Esophagus squamous epithelium (tissue), 5 donors: ENCODE results near the gene SPRYD3. TPM values are rescaled to one million over a fixed set of nuclear protein-coding genes. Genes with fewer than 3 reads are reported as not detected.

Experiments
- DNase-seq: peaks from one replicate; lab custom pipeline; 2025; lab: John Stamatoyannopoulos, UW
- H3K27ac ChIP-seq, 4 donors: fragments of 200-600 bp; sonication (generic); one replicate each; pipeline ENCODE4 v1.5.1; 2016 to 2019; ENCODE audit warnings: mild to moderate bottlenecking in 1 of 4
- H3K27me3 ChIP-seq, 4 donors: fragments of 200-600 bp; sonication (generic); 1 replicate in 3 of 4; 2 replicates in 1 of 4; pipeline versions ENCODE4 v1.5.1 to v1.6.0; 2017 to 2021; ENCODE audit warnings: antibody characterized with exemption in 1 of 4
- H3K36me3 ChIP-seq, 3 donors: fragments of 200-600 bp; sonication (generic); one replicate each; pipeline ENCODE4 v1.5.1; 2016 to 2019
- H3K4me1 ChIP-seq, 3 donors: fragments of 200-600 bp; sonication (generic); one replicate each; pipeline ENCODE4 v1.5.1; 2017 to 2019
- H3K4me3 ChIP-seq, 4 donors: fragments of 200-600 bp; sonication (generic); 1 replicate in 3 of 4; 2 replicates in 1 of 4; pipeline ENCODE4 v1.5.1; 2016 to 2019; ENCODE audit warnings: mild to moderate bottlenecking in 2 of 4, moderate library complexity in 1 of 4
- H3K9me3 ChIP-seq, 3 donors: fragments of 200-600 bp; sonication (generic); one replicate each; pipeline ENCODE4 v1.5.1; 2016 to 2019
- POLR2A ChIP-seq, 4 donors: fragments of 450-650 bp; IDR thresholded peaks; one replicate each; pipeline ENCODE4 v1.6.1; 2017; ENCODE audit warnings: antibody characterized with exemption in 4 of 4, mild to moderate bottlenecking in 4 of 4, moderate library complexity in 3 of 4
- WGBS, 2 donors: methylation state at CpG; one replicate each; pipeline ENCODE4 v1.1.5; 2018; 5-methylcytosine and 5-hydroxymethylcytosine counted together
- intact Hi-C: fragments of 100-400 bp; cut with DNase I; formaldehyde crosslinking; loops from one replicate; pipeline ENCODE4 v1.15.0; 2022
- total RNA-seq, 4 donors: library from RNA; depleted of rRNA; stranded (reverse); fragments of >200 nt; gene quantifications; one replicate each; pipeline ENCODE4 v1.1.0, GENCODE V29; 2016
- TF ChIP-seq, protein P1 (sequence below), 6 experiments: fragments of 450-650 bp in 4 of 6; fragments of 200-600 bp in 2 of 6; sonication (generic) in 2 of 6; IDR thresholded peaks; one replicate each; pipeline ENCODE4 v1.5.1; 2016 to 2019; ENCODE audit warnings: antibody characterized with exemption in 6 of 6, mild to moderate bottlenecking in 4 of 6, moderate library complexity in 4 of 6
- donor health status: DM: yes; HTN: yes; CAD: no.

Gene SPRYD3
- total RNA-seq, 4 donors from 2014 or later: 28.2 to 41.4 (median 29.2) TPM

DNA sequence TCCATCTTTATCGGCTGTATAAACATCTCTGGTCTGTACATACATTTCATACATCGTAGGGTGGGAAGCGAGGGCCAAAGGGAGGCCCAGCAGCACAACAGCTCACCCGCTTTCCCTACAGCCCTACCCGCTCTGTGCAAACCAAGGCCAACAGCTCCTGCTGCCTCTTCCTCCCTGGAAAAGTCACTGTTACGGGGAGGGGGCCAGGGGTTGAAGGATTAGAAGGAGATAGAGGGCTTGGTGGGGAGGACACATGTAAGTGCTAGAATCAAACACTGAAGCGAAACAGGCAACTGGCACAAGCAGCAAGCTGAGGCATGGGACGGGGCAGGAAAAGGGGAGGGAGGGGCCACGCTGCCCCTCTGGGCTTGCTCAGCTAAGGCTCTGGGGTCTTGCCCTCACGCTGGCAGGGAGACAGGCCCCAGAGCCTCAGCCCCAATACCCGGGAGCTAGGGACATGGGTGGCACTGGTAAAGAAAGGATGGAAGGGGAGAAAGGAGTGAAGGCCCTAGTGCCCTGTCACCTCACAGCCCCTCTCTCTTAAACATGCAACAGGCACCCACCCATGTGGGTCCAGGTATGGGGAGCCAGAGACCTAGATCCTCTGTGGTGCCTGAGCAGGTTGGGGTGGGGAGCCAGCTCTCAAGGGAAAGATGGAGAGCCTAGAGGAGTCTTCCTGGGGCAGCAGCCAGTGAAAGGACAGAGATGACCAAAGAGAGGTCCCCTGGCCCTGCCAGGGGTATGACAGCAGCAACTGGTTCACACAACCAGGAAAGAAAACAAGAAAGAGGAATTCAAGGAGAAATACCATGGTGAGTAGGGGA lies 14.4 kb downstream of the SPRYD3 start:
- WGBS, 2 donors: 80 to 87% methylated on average over 7 to 10 of the region's 11 CpGs

DNA sequence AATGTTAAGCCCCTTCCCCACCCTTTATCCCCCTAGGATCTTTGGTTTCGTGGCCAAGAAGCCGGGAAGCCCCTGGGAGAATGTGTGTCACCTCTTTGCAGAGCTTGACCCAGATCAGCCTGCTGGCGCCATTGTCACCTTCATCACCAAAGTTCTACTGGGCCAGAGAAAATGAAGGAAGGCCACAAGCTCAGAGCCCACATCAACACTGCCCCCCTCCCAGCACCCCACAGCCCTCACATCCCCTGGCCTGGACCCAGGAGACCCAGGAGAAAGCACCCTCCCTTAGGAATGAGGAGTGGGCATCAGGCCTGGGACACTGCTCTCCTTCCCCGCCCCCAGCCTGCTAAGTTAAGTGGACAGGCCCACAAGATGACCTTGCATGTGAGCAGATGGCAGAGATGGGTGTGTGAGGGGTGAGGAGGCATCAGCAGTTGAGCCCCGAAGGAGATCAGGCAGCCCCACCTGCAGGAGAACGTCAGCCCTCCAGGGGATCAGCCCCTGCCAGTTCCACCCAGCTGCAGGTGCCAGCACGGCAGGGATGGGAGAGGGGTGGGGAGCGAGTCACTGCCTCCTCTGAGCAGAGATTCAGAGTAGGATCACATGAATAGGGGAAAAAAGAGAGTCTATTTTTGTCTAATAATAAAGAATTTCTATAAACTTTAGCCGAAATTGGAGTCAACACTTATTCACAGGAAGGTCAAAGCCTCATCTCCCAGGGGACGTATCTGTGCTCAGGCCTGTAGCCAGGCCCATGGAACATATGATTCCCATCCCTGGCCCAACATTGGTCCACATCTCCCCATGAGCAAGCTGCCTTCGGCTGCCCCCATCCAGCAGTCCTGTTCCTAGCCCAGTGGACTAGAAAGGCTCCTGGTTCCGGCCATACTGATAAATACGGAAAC lies 15.2 kb downstream of the SPRYD3 start:
- H3K9me3 ChIP-seq: no peaks in the 10 kb centered on the region
- peak overlapping the region in 3 of 4 donors; percentile 68 to 81 (median 74) for H3K27ac ChIP-seq
- no peaks in the 10 kb centered on the region for H3K27me3 ChIP-seq
- DNase-seq: no peak
- intact Hi-C loops: no loop called here
- no peak for TF ChIP-seq POLR2A (IDR thresholded peaks at IDR 0.05)
- TF ChIP-seq, protein P1, sequence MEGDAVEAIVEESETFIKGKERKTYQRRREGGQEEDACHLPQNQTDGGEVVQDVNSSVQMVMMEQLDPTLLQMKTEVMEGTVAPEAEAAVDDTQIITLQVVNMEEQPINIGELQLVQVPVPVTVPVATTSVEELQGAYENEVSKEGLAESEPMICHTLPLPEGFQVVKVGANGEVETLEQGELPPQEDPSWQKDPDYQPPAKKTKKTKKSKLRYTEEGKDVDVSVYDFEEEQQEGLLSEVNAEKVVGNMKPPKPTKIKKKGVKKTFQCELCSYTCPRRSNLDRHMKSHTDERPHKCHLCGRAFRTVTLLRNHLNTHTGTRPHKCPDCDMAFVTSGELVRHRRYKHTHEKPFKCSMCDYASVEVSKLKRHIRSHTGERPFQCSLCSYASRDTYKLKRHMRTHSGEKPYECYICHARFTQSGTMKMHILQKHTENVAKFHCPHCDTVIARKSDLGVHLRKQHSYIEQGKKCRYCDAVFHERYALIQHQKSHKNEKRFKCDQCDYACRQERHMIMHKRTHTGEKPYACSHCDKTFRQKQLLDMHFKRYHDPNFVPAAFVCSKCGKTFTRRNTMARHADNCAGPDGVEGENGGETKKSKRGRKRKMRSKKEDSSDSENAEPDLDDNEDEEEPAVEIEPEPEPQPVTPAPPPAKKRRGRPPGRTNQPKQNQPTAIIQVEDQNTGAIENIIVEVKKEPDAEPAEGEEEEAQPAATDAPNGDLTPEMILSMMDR (IDR thresholded peaks at IDR 0.05): no peak
- H3K4me3 ChIP-seq: no peak overlapping the region
- 45 to 47% methylated on average over 9 of the region's 13 CpGs for WGBS, 2 donors
- peaks cover 10 to 99% (median 12%) of the 10 kb centered on the region in 3 donors for H3K36me3 ChIP-seq
- peaks cover 0 to 99% (median 70%) of the 10 kb centered on the region in 3 donors for H3K4me1 ChIP-seq

More for the DNA sequence above, 14.4 kb downstream of the SPRYD3 start:
- TF ChIP-seq, protein P1 (IDR thresholded peaks at IDR 0.05): no peak
- no peak for TF ChIP-seq POLR2A (IDR thresholded peaks at IDR 0.05)
- Histone ChIP-seq H3K36me3 (peaks cover 1 to 99% (median 12%) of the 10 kb centered on the region in 3 donors), H3K9me3 (no peaks in the 10 kb centered on the region), H3K4me1 (peaks cover 7 to 99% (median 69%) of the 10 kb centered on the region in 3 donors), H3K4me3 (no peak overlapping the region), H3K27ac (peak overlapping the region in 3 of 4 donors; percentile 68 to 80 (median 74)), H3K27me3 (no peaks in the 10 kb centered on the region)
- intact Hi-C loops: loop anchor here (5.0 kb wide), 1 partner anchor 37 kb away; the partner anchor contains the start of gene SOAT2
- no peak for DNase-seq

DNA sequence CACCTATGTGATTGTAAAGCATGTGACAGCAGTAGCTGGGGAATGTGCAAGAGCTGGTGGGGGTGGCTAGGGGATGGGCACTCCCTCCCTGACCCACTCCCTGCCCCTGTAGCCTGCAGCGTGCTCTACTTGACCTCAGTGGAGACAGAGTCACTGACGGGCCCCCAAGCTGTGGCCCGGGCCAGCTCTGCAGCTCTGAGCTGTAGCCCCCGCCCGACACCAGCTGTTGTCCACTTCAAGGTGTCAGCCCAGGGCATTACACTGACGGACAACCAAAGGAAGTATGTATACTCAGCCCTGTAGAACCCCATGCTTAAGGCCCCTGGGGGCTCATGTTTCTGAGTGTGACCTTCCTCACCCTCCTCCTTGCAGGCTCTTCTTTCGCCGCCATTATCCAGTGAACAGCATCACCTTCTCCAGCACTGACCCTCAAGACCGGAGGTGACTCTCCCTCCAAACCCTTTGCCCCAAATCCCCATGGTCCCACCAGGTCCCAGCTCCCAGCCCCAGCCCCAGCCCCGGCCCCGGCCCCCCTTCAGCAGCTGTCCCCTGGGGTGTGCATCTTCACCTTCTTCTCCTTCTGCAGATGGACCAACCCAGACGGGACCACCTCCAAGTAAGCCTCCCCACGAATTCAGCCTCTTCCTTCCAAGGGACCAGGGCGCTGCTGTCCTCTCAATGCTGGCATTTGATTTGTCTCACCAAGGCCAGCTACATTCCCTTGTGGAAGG lies 16.0 kb downstream of the SPRYD3 start:
- TF ChIP-seq, protein P1 (IDR thresholded peaks at IDR 0.05): no peak
- TF ChIP-seq POLR2A (IDR thresholded peaks at IDR 0.05): no peak
- Histone ChIP-seq H3K4me1 (peaks cover 0 to 99% (median 63%) of the 10 kb centered on the region in 3 donors), H3K4me3 (no peak overlapping the region), H3K9me3 (no peaks in the 10 kb centered on the region), H3K36me3 (peaks cover 12 to 99% (median 13%) of the 10 kb centered on the region in 3 donors), H3K27ac (peak overlapping the region in 3 of 4 donors; percentile 68 to 81 (median 74)), H3K27me3 (no peaks in the 10 kb centered on the region)
- 64 to 89% methylated on average over 9 to 11 of the region's 14 CpGs for WGBS, 2 donors
- no peak for DNase-seq
- intact Hi-C loops: no loop called here

DNA sequence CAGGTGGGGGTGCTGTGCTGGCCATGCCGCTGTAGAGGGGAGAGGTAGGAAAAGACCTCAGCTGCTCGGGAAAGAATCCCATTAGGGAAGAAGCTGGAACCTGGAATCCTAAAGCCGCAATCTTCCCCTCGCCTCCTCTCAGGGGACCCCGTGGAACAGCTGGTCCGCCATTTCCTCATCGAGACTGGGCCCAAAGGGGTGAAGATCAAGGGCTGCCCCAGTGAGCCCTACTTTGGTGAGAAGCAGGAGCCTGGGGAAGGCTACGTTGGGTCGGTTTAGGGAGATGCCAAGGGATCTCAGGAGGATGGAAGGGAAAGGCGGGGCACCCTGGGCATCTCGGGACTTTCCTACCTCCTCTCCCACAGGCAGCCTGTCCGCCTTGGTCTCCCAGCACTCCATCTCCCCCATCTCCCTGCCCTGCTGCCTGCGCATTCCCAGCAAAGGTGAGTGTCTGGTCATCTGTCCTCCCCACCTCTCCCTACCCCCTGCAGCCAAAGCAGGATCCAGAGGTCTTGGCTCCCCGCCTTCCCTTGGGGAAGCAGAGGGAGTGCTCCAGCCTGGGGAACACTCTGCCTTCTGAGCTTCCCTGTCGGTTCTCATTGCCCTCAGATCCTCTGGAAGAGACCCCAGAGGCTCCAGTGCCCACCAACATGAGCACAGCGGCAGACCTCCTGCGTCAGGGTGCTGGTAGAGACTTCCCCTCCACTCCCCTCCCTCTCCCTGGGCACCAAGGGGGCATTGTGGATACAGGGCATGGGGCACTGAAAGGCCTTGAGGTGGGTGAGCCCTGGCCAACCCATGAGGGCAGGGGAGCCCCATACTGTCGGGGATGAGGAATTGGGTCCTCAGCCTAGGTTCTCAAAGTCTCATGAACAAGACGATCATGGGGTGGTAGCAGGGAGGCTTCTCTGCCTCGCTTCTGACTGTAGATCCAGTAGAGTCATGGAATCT lies 16.9 kb downstream of the SPRYD3 start:
- Histone ChIP-seq H3K27ac (peak overlapping the region in 3 of 4 donors; percentile 68 to 81 (median 74)), H3K9me3 (no peaks in the 10 kb centered on the region), H3K4me1 (peaks cover 0 to 99% (median 63%) of the 10 kb centered on the region in 3 donors), H3K36me3 (peaks cover 12 to 99% (median 13%) of the 10 kb centered on the region in 3 donors), H3K27me3 (no peaks in the 10 kb centered on the region), H3K4me3 (no peak overlapping the region)
- TF ChIP-seq, protein P1 (IDR thresholded peaks at IDR 0.05): no peak
- TF ChIP-seq POLR2A (IDR thresholded peaks at IDR 0.05): no peak
- intact Hi-C loops: no loop called here
- WGBS, 2 donors: 56 to 70% methylated on average over 12 to 13 of the region's 20 CpGs
- DNase-seq: no peak
